Liver (tissue), 9 donors: ENCODE data around the gene CASP10. TPM values are rescaled to one million over a fixed set of nuclear protein-coding genes. Genes with fewer than 3 reads are reported as not detected.
"Not testable (repeated sequence)": the region's sequence is repeated elsewhere in the genome, so short reads cannot be mapped to it uniquely, and the experiment has no call there.

Experiments used
- DNase-seq: peaks from one replicate; pipeline ENCODE4 v3.0.0-alpha.2; 2017; ENCODE audit warnings: low spot score
- H3K27ac ChIP-seq, 2 donors: one replicate each; pipeline ENCODE4 v1.7.0; 2013; ENCODE audit warnings: inconsistent platforms in 2 of 2, low read length in 2 of 2, control low read depth in 1 of 2, low read depth in 1 of 2, mild to moderate bottlenecking in 1 of 2
- H3K27me3 ChIP-seq, 4 donors: one replicate each; pipeline versions ENCODE4 v1.6.1 to v1.7.0; 2013; ENCODE audit warnings: low read length in 3 of 4, inconsistent platforms in 1 of 4, mild to moderate bottlenecking in 1 of 4, moderate library complexity in 1 of 4; ENCODE audit not compliant: control insufficient read depth in 4 of 4, insufficient read depth in 4 of 4
- H3K36me3 ChIP-seq, 4 donors: one replicate each; pipeline versions ENCODE4 v1.6.1 to v1.7.0; 2013; ENCODE audit warnings: low read length in 3 of 4, mild to moderate bottlenecking in 3 of 4, low read depth in 1 of 4, moderate library complexity in 1 of 4; ENCODE audit not compliant: control insufficient read depth in 4 of 4, insufficient read depth in 3 of 4
- H3K4me1 ChIP-seq, 4 donors: one replicate each; pipeline versions ENCODE4 v1.6.1 to v1.7.0; 2013; ENCODE audit warnings: low read length in 3 of 4, mild to moderate bottlenecking in 3 of 4, moderate library complexity in 1 of 4; ENCODE audit not compliant: control insufficient read depth in 4 of 4, insufficient read depth in 4 of 4
- H3K4me3 ChIP-seq, 3 donors: one replicate each; pipeline versions ENCODE4 v1.6.1 to v1.7.0; 2013; ENCODE audit warnings: low read length in 3 of 3, control low read depth in 1 of 3, low read depth in 1 of 3, mild to moderate bottlenecking in 1 of 3
- H3K9ac ChIP-seq, 2 donors: one replicate each; pipeline ENCODE4 v1.7.0; 2013; ENCODE audit warnings: low read length in 2 of 2, mild to moderate bottlenecking in 2 of 2, moderate library complexity in 2 of 2, control low read depth in 1 of 2, low read depth in 1 of 2
- H3K9me3 ChIP-seq, 4 donors: one replicate each; pipeline versions ENCODE4 v1.6.1 to v1.7.0; 2013; ENCODE audit warnings: low read length in 3 of 4; ENCODE audit not compliant: control insufficient read depth in 4 of 4
- EGR1 ChIP-seq, 2 donors: IDR thresholded peaks; 2 replicates each; pipeline ENCODE4 v1.6.1; 2016 to 2018; ENCODE audit warnings: antibody characterized with exemption in 2 of 2, low read depth in 2 of 2
- FOXA1 ChIP-seq: IDR thresholded peaks from 2 replicates; pipeline ENCODE4 v1.6.1; 2016; ENCODE audit warnings: antibody characterized with exemption
- FOXA2 ChIP-seq: IDR thresholded peaks from 2 replicates; pipeline ENCODE4 v1.6.1; 2016; ENCODE audit warnings: antibody characterized with exemption
- HNF4A ChIP-seq, 2 donors: conservative IDR thresholded peaks; 2 replicates each; pipeline ENCODE4 v1.6.1; 2016; ENCODE audit warnings: antibody characterized with exemption in 2 of 2, mild to moderate bottlenecking in 2 of 2
- HNF4G ChIP-seq: IDR thresholded peaks from 2 replicates; pipeline ENCODE4 v1.6.1; 2016; ENCODE audit warnings: antibody characterized with exemption
- JUND ChIP-seq, 2 donors: IDR thresholded peaks; 2 replicates each; pipeline ENCODE4 v1.6.1; 2016; ENCODE audit warnings: antibody characterized with exemption in 2 of 2
- RAD21 ChIP-seq, 2 donors: IDR thresholded peaks; 2 replicates each; pipeline ENCODE4 v1.6.1; 2016; ENCODE audit warnings: antibody characterized with exemption in 2 of 2, mild to moderate bottlenecking in 2 of 2
- RXRA ChIP-seq, 2 donors: IDR thresholded peaks; 2 replicates each; pipeline ENCODE4 v1.6.1; 2017 to 2018; ENCODE audit warnings: antibody characterized with exemption in 2 of 2, mild to moderate bottlenecking in 1 of 2
- SP1 ChIP-seq: IDR thresholded peaks from 2 replicates; pipeline ENCODE4 v1.6.1; 2018; ENCODE audit warnings: antibody characterized with exemption, mild to moderate bottlenecking
- TAF1 ChIP-seq: conservative IDR thresholded peaks from 2 replicates; pipeline ENCODE4 v1.6.1; 2016; ENCODE audit warnings: antibody characterized with exemption, mild to moderate bottlenecking
- YY1 ChIP-seq: IDR thresholded peaks from 2 replicates; pipeline ENCODE4 v1.6.1; 2016; ENCODE audit warnings: antibody characterized with exemption, mild to moderate bottlenecking
- WGBS: extraction: QIAGEN DNeasy Blood & Tissue Kit; methylation state at CpG from one replicate; pipeline ENCODE4 v1.1.7; 2013; 5-methylcytosine and 5-hydroxymethylcytosine counted together
- polyA plus RNA-seq, 2 donors: library from polyadenylated mRNA; stranded (reverse) in 1 of 2; unstranded in 1 of 2; fragments of 200-250 nt in 1 of 2; fragments of >200 nt in 1 of 2; fragmentation: Nextera tagmentation in 1 of 2; extraction: Ambion mirVana in 1 of 2; gene quantifications; one replicate each; pipeline versions ENCODE4 v1.2.1 to v1.2.3, GENCODE V29; 2013 to 2015
- total RNA-seq, 2 donors: library from RNA; depleted of rRNA; stranded (reverse); fragments of >200 nt; gene quantifications; one replicate each; pipeline ENCODE4 v1.2.3, GENCODE V29; 2014
- TF ChIP-seq, protein P1 (sequence below): IDR thresholded peaks from 2 replicates; pipeline ENCODE4 v1.6.1; 2016; ENCODE audit warnings: antibody characterized with exemption
- TF ChIP-seq, protein P2 (sequence below): IDR thresholded peaks from 2 replicates; pipeline ENCODE4 v1.6.1; 2016; ENCODE audit warnings: antibody characterized with exemption
- TF ChIP-seq, protein P3 (sequence below): fragments of 150-350 bp; IDR thresholded peaks from 2 replicates; pipeline ENCODE4 v1.5.1; 2017; ENCODE audit warnings: improper control_type of control experiment, low read depth, low read length; ENCODE audit not compliant: missing input control
- TF ChIP-seq, protein P4 (sequence below): IDR thresholded peaks from 2 replicates; pipeline ENCODE4 v1.6.1; 2016; ENCODE audit warnings: antibody characterized with exemption
- TF ChIP-seq, protein P5 (sequence below): IDR thresholded peaks from 2 replicates; pipeline ENCODE4 v1.6.1; 2016; ENCODE audit warnings: antibody characterized with exemption, mild to moderate bottlenecking
- donor health status: healthy.
- donor health status: healthy.
- donor health status: healthy.
- donor health status: healthy.
- donor health status: healthy.

CASP10 gene
- total and polyA plus RNA-seq, 4 donors, result 2.2 to 13.6 (median 5.6) TPM

DNA sequence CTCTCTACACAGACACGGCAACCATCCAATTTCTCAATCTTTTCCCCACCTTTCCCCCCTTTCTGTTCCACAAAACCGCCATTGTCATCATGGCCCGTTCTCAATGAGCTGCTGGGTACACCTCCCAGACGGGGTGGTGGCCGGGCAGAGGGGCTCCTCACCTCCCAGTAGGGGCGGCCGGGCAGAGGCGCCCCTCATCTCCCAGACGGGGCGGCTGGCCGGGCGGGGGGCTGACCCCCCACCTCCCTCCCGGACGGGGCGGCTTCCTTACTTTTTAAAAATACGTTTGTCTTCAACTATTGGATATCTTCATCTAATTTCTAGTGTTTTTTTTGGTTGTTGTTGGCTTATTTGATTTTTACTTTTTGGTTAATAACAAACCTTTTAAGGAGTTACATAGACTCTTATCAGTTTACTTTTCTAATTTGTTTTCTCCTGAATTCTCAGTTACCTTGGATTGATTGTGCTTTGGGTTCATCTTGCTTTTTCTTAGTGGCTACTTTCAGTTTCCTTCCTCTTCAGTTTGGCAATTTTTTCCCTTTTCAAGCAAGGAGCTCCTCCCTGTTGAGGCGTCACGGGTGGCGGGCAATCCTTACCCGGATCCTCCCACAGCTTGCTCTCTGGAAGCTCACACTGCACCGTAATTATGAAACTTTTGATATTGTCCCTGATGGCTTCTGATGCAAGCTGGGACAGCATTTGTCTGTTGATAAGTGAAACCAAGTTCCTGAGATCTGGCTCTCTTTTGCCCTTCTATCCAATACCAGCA lies 56.4 kb downstream of the CASP10 start:
- H3K4me1 ChIP-seq, result peaks cover 4 to 19% (median 7%) of the 10 kb centered on the region in 4 donors
- not testable (repeated sequence) for H3K4me3 ChIP-seq, DNase-seq, H3K27ac ChIP-seq, H3K27me3 ChIP-seq, H3K9ac ChIP-seq, H3K36me3 ChIP-seq, H3K9me3 ChIP-seq
- WGBS, result 89% methylated on average over 21 of the region's 21 CpGs
- TF ChIP-seq RAD21 (IDR thresholded peaks at IDR 0.05), result peak in 1 of 2 donors; percentile 6

DNA sequence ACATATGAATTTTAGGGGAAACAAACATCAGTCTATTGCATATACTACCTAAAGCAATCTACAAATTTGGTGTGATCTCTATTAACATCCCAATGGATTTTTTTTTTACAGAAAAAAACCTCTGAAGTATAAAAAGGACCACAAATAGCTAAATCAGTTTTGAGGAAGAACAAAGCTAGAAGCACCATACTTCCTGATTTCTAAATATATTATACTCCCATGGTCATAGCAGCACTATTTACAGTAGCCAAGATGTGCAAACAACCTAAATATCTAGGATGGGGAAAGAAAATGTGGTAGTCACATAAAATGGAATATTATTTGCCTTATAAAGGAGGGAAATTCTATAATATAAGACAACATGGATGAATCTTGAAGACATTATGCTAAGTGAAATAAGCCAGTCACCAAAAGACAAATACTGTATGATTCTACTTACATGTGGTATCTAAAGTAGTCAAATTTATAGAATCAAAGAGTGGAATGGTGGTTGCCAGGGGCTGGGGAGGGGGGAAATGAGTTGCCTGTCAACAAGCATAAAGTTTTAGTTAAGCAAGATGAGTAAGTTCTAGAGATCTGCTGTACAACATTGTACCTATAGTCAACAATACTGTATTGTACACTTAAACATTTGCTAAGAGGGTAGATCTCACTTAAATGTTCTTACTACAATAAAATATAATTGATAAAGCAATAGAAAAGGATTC lies 59.8 kb downstream of the CASP10 start:
- no peaks in the 10 kb centered on the region for H3K4me1 ChIP-seq
- no peaks in the 10 kb centered on the region for H3K9me3 ChIP-seq
- H3K27me3 ChIP-seq, result no peaks in the 10 kb centered on the region
- TF ChIP-seq TAF1 (no peak), RXRA (IDR thresholded peaks at IDR 0.05) (no peak), FOXA2 (no peak), YY1 (no peak), SP1 (no peak), FOXA1 (no peak), EGR1 (IDR thresholded peaks at IDR 0.05; ENCODE audit: low read depth in 2 of 2) (no peak), HNF4A (conservative IDR thresholded peaks at IDR 0.05) (no peak), RAD21 (IDR thresholded peaks at IDR 0.05) (no peak), JUND (IDR thresholded peaks at IDR 0.05) (no peak), HNF4G (no peak)
- TF ChIP-seq, protein P1, sequence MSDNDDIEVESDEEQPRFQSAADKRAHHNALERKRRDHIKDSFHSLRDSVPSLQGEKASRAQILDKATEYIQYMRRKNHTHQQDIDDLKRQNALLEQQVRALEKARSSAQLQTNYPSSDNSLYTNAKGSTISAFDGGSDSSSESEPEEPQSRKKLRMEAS, result no peak
- TF ChIP-seq, protein P2, sequence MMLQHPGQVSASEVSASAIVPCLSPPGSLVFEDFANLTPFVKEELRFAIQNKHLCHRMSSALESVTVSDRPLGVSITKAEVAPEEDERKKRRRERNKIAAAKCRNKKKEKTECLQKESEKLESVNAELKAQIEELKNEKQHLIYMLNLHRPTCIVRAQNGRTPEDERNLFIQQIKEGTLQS, result no peak
- TF ChIP-seq, protein P3, sequence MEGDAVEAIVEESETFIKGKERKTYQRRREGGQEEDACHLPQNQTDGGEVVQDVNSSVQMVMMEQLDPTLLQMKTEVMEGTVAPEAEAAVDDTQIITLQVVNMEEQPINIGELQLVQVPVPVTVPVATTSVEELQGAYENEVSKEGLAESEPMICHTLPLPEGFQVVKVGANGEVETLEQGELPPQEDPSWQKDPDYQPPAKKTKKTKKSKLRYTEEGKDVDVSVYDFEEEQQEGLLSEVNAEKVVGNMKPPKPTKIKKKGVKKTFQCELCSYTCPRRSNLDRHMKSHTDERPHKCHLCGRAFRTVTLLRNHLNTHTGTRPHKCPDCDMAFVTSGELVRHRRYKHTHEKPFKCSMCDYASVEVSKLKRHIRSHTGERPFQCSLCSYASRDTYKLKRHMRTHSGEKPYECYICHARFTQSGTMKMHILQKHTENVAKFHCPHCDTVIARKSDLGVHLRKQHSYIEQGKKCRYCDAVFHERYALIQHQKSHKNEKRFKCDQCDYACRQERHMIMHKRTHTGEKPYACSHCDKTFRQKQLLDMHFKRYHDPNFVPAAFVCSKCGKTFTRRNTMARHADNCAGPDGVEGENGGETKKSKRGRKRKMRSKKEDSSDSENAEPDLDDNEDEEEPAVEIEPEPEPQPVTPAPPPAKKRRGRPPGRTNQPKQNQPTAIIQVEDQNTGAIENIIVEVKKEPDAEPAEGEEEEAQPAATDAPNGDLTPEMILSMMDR, result no peak
- H3K27ac ChIP-seq, result no peak overlapping the region
- H3K4me3 ChIP-seq, result no peak overlapping the region
- peaks cover 0 to 2% (median 0%) of the 10 kb centered on the region in 4 donors for H3K36me3 ChIP-seq
- no peak for DNase-seq
- H3K9ac ChIP-seq, result no peak overlapping the region

DNA sequence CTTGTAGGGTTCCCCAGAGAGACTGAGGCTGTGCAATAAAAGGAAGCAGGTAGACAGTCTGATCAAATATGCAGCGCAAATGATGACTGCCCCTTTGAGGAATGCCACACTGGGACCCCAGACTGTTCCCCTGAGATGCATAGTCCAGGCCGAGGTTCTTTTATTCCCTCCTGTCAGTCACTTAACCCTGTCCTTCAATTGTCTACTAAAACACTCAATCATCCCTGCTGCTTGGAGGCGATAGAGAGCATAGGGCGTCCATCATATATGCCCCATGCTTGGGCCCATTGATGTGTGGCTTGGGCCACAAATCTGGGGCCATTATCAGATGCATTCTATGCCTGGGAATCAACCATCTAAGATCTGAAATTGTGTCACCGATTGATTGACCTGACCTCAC lies 61.9 kb downstream of the CASP10 start:
- Histone ChIP-seq H3K4me3 (no peak overlapping the region), H3K27ac (no peak overlapping the region), H3K9me3 (no peaks in the 10 kb centered on the region), H3K27me3 (no peaks in the 10 kb centered on the region), H3K36me3 (peaks cover 0 to 2% (median 0%) of the 10 kb centered on the region in 4 donors), H3K4me1 (no peaks in the 10 kb centered on the region), H3K9ac (no peak overlapping the region)
- DNase-seq, result no peak
- 96% methylated on average over 5 of the region's 5 CpGs for WGBS
- no peak for TF ChIP-seq FOXA1
- TF ChIP-seq SP1, result no peak
- TF ChIP-seq RXRA (IDR thresholded peaks at IDR 0.05), result no peak
- no peak for TF ChIP-seq TAF1
- TF ChIP-seq, protein P4, sequence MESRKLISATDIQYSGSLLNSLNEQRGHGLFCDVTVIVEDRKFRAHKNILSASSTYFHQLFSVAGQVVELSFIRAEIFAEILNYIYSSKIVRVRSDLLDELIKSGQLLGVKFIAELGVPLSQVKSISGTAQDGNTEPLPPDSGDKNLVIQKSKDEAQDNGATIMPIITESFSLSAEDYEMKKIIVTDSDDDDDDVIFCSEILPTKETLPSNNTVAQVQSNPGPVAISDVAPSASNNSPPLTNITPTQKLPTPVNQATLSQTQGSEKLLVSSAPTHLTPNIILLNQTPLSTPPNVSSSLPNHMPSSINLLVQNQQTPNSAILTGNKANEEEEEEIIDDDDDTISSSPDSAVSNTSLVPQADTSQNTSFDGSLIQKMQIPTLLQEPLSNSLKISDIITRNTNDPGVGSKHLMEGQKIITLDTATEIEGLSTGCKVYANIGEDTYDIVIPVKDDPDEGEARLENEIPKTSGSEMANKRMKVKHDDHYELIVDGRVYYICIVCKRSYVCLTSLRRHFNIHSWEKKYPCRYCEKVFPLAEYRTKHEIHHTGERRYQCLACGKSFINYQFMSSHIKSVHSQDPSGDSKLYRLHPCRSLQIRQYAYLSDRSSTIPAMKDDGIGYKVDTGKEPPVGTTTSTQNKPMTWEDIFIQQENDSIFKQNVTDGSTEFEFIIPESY, result no peak
- TF ChIP-seq, protein P2, result no peak
- TF ChIP-seq, protein P5, sequence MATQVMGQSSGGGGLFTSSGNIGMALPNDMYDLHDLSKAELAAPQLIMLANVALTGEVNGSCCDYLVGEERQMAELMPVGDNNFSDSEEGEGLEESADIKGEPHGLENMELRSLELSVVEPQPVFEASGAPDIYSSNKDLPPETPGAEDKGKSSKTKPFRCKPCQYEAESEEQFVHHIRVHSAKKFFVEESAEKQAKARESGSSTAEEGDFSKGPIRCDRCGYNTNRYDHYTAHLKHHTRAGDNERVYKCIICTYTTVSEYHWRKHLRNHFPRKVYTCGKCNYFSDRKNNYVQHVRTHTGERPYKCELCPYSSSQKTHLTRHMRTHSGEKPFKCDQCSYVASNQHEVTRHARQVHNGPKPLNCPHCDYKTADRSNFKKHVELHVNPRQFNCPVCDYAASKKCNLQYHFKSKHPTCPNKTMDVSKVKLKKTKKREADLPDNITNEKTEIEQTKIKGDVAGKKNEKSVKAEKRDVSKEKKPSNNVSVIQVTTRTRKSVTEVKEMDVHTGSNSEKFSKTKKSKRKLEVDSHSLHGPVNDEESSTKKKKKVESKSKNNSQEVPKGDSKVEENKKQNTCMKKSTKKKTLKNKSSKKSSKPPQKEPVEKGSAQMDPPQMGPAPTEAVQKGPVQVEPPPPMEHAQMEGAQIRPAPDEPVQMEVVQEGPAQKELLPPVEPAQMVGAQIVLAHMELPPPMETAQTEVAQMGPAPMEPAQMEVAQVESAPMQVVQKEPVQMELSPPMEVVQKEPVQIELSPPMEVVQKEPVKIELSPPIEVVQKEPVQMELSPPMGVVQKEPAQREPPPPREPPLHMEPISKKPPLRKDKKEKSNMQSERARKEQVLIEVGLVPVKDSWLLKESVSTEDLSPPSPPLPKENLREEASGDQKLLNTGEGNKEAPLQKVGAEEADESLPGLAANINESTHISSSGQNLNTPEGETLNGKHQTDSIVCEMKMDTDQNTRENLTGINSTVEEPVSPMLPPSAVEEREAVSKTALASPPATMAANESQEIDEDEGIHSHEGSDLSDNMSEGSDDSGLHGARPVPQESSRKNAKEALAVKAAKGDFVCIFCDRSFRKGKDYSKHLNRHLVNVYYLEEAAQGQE, result no peak
